Muscle layer of colon (tissue), 2 donors: ENCODE measurements around the gene PCCA.
"Not testable (repeated sequence)": the region's sequence is repeated elsewhere in the genome, so short reads cannot be mapped to it uniquely, and the experiment has no call there.

ENCODE experiments used
- H3K27ac ChIP-seq: one replicate; pipeline ENCODE4 v1.7.0; 2013; ENCODE audit warnings: low read depth, mild to moderate bottlenecking, low read length, moderate library complexity
- H3K27me3 ChIP-seq, 2 donors: one replicate each; pipeline ENCODE4 v1.7.0; 2013; ENCODE audit warnings: low read length in 2 of 2, mild to moderate bottlenecking in 2 of 2; ENCODE audit not compliant: insufficient read depth in 2 of 2, control insufficient read depth in 1 of 2
- H3K36me3 ChIP-seq: one replicate; pipeline ENCODE4 v1.7.0; 2013; ENCODE audit warnings: mild to moderate bottlenecking, low read length; ENCODE audit not compliant: insufficient read depth
- H3K4me1 ChIP-seq: one replicate; pipeline ENCODE4 v1.7.0; 2013; ENCODE audit warnings: mild to moderate bottlenecking, low read length; ENCODE audit not compliant: insufficient read depth
- H3K4me3 ChIP-seq, 2 donors: one replicate each; pipeline ENCODE4 v1.7.0; 2013; ENCODE audit warnings: low read length in 2 of 2, low read depth in 1 of 2, mild to moderate bottlenecking in 1 of 2, moderate library complexity in 1 of 2
- H3K9ac ChIP-seq: one replicate; pipeline ENCODE4 v1.7.0; 2013; ENCODE audit warnings: low read length
- H3K9me3 ChIP-seq: one replicate; pipeline ENCODE4 v1.7.0; 2013; ENCODE audit warnings: mild to moderate bottlenecking, low read length
- donor health status: abdominal sarcoma.
- donor health status: Adenocarcinoma of cecum.

The PCCA gene

DNA sequence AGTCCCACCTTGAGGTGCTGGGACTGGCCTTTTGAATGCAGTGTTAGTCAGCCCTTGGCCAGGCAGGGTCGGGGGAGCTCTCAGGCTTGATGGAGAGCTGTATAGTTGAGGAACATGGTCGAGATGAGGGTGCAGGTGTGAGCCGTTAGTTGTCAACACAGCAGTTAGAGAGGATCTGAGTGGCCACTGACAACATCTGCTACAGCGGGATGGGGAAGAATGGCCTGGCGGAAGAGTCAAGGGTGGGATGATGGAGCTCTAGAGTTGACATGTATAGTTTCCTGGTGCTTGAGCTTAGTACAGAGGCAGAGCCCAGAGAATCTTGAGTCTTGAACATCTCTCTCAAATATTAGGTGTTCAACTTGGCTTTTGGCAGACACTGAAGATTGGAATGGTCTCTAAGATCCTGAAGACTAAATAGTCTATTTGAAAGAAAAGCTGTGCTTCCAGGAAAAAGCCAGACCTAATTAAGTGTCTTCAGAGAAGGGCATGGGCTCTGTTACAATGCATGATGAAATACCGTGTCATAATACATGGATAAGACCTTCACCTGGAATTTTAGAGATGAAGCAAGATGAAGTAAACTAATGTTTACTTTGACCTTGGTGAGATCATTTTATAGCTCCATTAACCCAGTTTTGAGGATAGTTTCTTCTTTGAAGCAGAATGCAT is 9.7 kb downstream of the PCCA start:
- Histone ChIP-seq H3K27ac (no peak overlapping the region), H3K4me1 (peaks cover 15% of the 10 kb centered on the region), H3K4me3 (no peak overlapping the region), H3K36me3 (no peaks in the 10 kb centered on the region), H3K9me3 (no peaks in the 10 kb centered on the region), H3K9ac (no peak overlapping the region), H3K27me3 (no peaks in the 10 kb centered on the region)

DNA sequence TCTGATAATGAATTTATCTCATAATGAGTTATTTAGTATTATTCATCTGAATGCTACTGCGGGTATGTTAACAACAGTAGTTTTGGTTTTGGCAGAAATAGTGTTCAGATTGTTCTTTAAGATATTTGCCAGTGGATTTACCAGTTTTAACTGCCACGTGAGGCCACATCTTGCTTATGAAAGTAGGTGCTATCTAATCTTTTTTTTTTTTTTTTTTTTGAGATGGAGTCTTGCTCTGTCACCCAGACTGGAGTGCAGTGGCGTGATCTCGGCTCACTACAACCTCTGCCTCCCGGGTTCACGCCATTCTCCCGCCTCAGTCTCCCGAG is 10.2 kb downstream of the PCCA start:
- H3K9ac ChIP-seq, H3K27me3 ChIP-seq, H3K9me3 ChIP-seq, H3K4me3 ChIP-seq, H3K36me3 ChIP-seq, H3K27ac ChIP-seq: not testable (repeated sequence)
- peaks cover 15% of the 10 kb centered on the region for H3K4me1 ChIP-seq

DNA sequence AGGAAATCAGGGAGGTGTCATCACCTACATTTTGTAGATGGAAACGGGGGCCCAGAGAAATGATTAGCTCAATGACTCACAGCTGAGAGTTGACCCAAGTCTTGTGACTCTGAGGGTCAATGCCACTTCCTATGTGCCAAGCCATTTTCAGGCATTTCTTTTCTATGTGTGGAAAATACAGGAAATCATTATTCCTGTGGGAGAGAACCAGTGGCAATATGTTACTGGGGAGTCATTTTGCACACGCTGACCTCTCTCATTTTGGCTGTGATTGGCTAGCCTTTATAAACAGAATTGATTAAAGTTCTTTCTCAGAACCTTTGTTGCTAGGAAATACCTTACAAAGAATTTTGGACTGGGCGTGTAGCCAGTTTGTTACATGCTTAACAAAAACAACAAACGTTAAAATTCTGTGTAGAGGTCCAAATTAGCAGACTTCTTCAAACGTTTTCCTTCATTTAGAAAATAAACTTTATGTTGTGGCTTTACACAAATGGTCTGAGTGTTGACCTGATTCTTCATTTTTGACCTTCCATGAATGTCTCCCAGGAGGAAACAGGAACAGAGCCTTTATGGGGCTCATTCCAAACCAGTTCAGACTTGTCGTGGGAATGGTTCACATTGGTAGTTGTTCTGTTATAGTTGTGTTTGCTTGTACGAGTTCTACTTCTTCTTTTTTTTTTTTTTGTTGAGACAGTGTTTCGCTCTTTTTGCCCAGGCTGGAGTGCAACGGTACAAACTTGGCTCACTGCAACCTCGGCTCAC is 11.4 kb downstream of the PCCA start:
- H3K4me3 ChIP-seq: no peak overlapping the region
- H3K4me1 ChIP-seq: peaks cover 15% of the 10 kb centered on the region
- no peak overlapping the region for H3K27ac ChIP-seq
- no peaks in the 10 kb centered on the region for H3K9me3 ChIP-seq
- H3K36me3 ChIP-seq: peaks cover 3% of the 10 kb centered on the region
- no peaks in the 10 kb centered on the region for H3K27me3 ChIP-seq
- no peak overlapping the region for H3K9ac ChIP-seq

DNA sequence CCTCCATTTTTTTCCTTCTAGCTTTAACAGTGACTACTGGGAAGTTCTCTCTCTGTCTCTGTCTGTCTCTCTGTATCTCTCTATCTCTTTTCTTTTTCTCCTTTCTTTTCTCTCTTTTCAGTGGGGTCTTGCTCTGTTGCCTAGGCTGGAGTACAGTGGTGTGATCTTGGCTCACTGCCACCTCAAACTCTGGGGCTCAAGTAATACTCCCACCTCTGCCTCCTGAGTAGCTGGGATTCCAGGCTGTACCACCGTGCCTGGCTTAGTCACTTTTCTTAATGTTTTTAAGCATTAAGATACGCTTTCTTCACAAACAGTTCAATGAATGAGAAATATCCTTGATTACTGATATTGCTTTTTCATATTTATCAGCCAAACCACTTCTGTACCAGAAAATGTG is 13.1 kb downstream of the PCCA start:
- no peak overlapping the region for H3K4me3 ChIP-seq
- H3K27me3 ChIP-seq: no peaks in the 10 kb centered on the region
- H3K27ac ChIP-seq: no peak overlapping the region
- H3K4me1 ChIP-seq: peaks cover 15% of the 10 kb centered on the region
- no peaks in the 10 kb centered on the region for H3K9me3 ChIP-seq
- H3K9ac ChIP-seq: no peak overlapping the region
- peaks cover 5% of the 10 kb centered on the region for H3K36me3 ChIP-seq

DNA sequence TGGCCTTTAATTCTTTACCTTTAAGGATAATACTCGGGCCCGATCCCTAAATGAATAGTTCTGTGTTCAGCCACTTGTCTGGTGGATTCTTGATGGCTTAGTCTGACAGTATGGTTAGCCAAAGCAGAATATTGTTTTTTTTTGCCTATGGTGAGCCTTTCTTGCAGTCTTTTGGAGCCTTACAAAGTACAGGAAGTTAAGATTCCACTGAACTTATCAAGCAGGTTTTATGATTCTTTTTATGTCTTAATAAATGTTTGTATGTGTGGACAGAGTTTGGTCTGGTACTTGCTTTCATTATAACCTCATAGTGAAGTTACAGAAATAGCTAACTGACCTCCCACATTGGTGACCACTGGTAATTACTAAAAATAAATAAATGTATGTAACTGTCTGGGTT is 17.1 kb downstream of the PCCA start:
- peaks cover 5% of the 10 kb centered on the region for H3K36me3 ChIP-seq
- H3K27ac ChIP-seq: no peak overlapping the region
- no peaks in the 10 kb centered on the region for H3K9me3 ChIP-seq
- no peak overlapping the region for H3K9ac ChIP-seq
- no peaks in the 10 kb centered on the region for H3K27me3 ChIP-seq
- H3K4me1 ChIP-seq: no peaks in the 10 kb centered on the region
- H3K4me3 ChIP-seq: no peak overlapping the region

DNA sequence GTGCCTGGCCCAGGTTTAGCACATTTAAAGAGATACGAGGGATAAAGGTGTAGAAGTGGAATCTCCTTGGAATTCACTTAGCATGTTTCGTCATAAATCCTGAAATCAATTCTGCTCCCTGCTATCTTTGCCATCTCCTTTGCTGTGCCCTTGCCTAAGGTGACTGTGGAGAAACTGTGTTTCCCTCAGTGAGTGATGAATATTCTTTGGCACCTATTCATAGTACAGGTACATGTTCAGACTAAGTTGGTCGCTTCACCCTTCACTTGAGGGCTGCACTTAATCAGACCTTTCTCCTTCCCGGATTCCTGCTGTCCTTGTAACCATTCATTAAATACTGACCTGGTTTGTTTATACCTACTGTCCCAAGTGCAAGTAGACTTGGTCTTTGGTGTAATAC is 17.8 kb downstream of the PCCA start:
- H3K27me3 ChIP-seq: no peaks in the 10 kb centered on the region
- H3K36me3 ChIP-seq: peaks cover 5% of the 10 kb centered on the region
- no peak overlapping the region for H3K9ac ChIP-seq
- no peaks in the 10 kb centered on the region for H3K4me1 ChIP-seq
- H3K4me3 ChIP-seq: no peak overlapping the region
- H3K9me3 ChIP-seq: no peaks in the 10 kb centered on the region
- no peak overlapping the region for H3K27ac ChIP-seq

DNA sequence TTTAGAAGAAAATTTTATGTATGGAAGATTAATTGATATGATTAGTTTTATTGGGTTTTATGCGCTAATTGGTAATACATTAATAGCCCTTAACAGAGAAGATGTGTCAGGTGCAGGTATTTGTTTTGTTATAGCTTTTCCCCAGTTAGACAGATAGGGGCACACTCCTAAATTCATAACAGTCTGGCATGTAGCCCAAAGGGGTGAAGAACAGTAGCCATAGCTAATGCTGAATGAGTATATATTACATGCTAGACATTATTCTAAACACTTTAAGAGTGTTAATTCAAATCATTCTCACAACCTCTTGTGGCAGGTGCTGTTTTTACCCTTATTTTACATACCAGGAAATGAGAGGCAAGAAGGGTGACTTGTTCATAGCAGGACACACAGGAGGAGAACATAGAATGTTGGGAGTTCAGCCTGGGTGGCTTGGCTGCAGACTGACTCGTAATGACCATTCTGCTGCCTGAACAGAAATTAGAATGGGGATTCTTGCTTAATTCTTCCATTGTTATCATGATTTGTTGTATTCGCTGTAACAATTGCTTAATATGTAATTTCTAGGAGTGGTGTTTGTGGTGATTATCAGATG is 20.1 kb downstream of the PCCA start:
- no peak overlapping the region for H3K4me3 ChIP-seq
- H3K9me3 ChIP-seq: no peaks in the 10 kb centered on the region
- no peaks in the 10 kb centered on the region for H3K27me3 ChIP-seq
- H3K9ac ChIP-seq: no peak overlapping the region
- H3K36me3 ChIP-seq: peaks cover 10% of the 10 kb centered on the region
- no peaks in the 10 kb centered on the region for H3K4me1 ChIP-seq
- no peak overlapping the region for H3K27ac ChIP-seq

DNA sequence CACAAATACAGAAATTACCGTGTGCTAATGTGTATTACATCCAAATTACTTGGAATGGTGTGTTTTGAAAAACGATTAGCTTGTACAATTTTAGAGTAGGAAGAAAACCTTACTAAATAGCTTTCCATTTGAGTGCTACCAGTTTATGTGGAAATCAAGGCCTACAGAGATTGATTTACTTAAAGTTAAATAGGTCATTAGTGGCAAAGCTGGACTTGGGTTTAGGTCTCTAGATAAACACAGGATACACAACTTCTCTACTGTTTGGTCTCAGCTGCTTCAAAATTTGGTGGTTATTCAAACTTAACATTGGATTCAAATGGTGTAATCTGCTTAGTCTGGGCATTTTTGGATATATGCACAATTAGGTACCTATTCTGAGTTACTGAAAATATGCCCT is 21.4 kb downstream of the PCCA start:
- H3K4me3 ChIP-seq: no peak overlapping the region
- no peak overlapping the region for H3K9ac ChIP-seq
- H3K9me3 ChIP-seq: no peaks in the 10 kb centered on the region
- peaks cover 7% of the 10 kb centered on the region for H3K36me3 ChIP-seq
- no peaks in the 10 kb centered on the region for H3K4me1 ChIP-seq
- H3K27ac ChIP-seq: no peak overlapping the region
- no peaks in the 10 kb centered on the region for H3K27me3 ChIP-seq

DNA sequence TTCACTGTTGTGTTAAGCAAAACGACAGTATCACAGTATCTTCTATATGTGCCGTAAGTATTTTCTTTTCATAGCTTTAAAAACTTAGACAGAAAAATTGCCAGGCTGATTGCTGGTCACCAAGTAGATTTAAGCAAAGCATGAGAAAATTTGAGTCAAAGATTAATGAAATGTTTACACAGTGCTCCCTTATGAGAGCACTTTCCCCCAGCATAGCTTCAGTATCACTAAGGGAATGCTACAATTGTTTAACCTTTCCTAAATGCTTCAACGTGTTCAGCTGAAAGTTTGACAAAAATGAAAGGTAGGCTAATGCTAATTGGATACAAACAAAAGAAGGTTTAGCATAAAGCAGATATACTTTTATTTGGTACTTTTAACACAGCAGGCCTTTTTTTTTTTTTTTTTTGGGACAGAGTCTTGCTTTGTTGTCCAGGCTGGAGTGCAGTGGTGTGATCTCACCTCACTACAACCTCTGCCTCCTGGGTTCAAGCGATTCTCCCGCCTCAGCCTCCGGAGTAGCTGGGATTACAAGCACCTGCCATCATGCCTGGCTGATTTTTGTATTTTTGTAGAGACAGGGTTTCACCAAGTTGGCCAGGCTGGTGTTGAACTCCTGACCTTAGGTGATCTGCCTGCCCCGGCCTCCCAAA is 23.4 kb downstream of the PCCA start:
- H3K36me3 ChIP-seq: peaks cover 5% of the 10 kb centered on the region
- no peak overlapping the region for H3K27ac ChIP-seq
- no peaks in the 10 kb centered on the region for H3K27me3 ChIP-seq
- H3K4me3 ChIP-seq: no peak overlapping the region
- no peaks in the 10 kb centered on the region for H3K9me3 ChIP-seq
- H3K9ac ChIP-seq: no peak overlapping the region
- no peaks in the 10 kb centered on the region for H3K4me1 ChIP-seq

DNA sequence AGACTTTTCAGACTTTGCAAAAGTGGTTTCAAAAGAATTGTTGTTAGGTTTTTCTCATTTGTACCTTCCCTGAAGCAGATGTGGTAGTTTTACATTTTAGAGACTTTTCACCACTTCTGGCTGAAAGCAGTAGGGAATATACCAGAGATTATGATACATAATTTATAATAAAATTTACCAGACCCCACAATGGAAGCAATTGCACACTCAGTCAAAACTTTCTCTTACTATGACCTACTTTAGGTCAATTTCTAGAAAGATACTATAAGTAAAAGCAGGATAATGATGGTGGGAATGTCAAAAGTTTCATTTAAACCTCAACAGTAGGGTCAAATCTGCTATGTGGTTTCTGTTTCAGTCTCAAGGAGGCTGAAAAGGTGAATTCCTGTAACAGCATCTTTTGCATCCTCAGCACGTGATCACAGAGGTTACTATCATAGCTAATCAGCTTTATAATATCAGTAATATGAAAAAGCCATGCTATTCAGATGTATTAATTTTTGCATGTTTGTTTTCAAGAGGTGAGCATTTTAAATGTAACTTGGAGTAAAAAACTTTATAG is 26.9 kb downstream of the PCCA start:
- Histone ChIP-seq H3K9me3 (no peaks in the 10 kb centered on the region), H3K36me3 (peaks cover 5% of the 10 kb centered on the region), H3K27me3 (no peaks in the 10 kb centered on the region), H3K4me3 (no peak overlapping the region), H3K4me1 (no peaks in the 10 kb centered on the region), H3K27ac (no peak overlapping the region), H3K9ac (no peak overlapping the region)

DNA sequence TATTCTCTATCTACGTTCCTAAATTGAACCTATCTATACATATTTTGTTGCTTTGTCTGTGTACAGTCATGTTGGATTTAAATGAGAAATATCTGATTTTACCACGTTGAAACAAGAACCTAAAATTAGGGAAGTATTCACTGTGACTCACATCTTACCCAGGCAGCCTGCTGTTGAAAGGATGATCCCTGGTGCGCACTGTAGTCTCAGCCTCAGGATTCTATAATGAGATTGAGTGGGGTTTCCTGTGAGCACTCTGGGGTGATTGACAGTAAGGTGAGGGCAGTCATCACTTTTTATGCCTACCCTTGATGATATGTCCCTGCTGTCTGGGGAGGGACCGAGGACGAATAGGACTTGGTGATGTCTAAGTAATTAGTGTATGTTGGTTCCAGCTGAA is 35.4 kb downstream of the PCCA start:
- Histone ChIP-seq H3K4me1 (peaks cover under 1% of the 10 kb centered on the region), H3K4me3 (no peak overlapping the region), H3K27me3 (no peaks in the 10 kb centered on the region), H3K27ac (no peak overlapping the region), H3K9ac (no peak overlapping the region), H3K9me3 (no peaks in the 10 kb centered on the region), H3K36me3 (peaks cover 5% of the 10 kb centered on the region)
